ENCODE results near the gene SIAH3. TPM values are rescaled to one million over a fixed set of nuclear protein-coding genes. Genes with fewer than 3 reads are reported as not detected.

The SIAH3 gene
- total RNA-seq, 1 donor from 2014 or later = 9.8 TPM

GRCh38 chr13:45732916-45733315, 118.6 kb downstream of the SIAH3 start:
- DNase-seq = no peak

GRCh38 chr13:45731455-45731854, 120.1 kb downstream of the SIAH3 start:
- no peak for DNase-seq

DNA sequence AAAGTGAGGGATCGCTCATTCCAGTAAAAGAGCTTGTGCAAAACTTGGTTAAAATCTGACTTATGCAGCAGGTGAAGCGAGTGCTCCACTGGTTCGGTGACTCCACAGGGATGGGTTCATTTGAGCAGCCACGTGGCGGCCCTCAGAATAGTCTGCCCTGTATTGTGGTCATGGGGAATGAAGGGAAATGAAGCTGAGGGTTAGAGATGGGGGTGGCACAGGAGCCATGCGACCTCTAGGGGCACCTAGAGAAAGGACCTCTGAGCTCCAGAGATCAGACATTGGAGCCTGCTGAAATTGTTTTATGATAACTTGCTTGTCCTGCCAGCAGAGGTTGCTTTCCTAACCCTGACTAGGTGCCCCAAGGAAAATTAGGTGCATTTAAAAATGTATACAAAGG, 122.8 kb downstream of the SIAH3 start:
- DNase-seq = no peak

Small RNAs within 50 kb of the gene (small RNA-seq; reads per million reads assigned to genes)
- gene RF00017 = not detected

Other genes with a start within 250 kb of the SIAH3 start
- gene ERICH6B, start 236.0 kb downstream of the SIAH3 start, total RNA-seq = not detected
- gene CBY2, start 149.4 kb downstream of the SIAH3 start, total RNA-seq = not detected
- gene ZC3H13, start 201.0 kb upstream of the SIAH3 start, total RNA-seq = 36.5 TPM

All from occipital lobe (tissue), 3 donors.